GM21423 (cell line): ENCODE data around the gene LRRK1.
A peak's percentile ranks its signal among the peaks of the same experiment; 100 is the strongest.
"Not testable (repeated sequence)": the region's sequence is repeated elsewhere in the genome, so short reads cannot be mapped to it uniquely, and the experiment has no call there.

Source experiments
- ATAC-seq: cut with Tn5 transposase; IDR thresholded peaks from one replicate; pipeline ENCODE4 v1.9.1; 2021; ENCODE audit warnings: mild to moderate bottlenecking, moderate library complexity; ENCODE audit not compliant: unreplicated experiment

Gene LRRK1

GRCh38 chr15:101088788-101089578 is 169.8 kb downstream of the LRRK1 start:
- peak; percentile 76 for ATAC-seq

DNA sequence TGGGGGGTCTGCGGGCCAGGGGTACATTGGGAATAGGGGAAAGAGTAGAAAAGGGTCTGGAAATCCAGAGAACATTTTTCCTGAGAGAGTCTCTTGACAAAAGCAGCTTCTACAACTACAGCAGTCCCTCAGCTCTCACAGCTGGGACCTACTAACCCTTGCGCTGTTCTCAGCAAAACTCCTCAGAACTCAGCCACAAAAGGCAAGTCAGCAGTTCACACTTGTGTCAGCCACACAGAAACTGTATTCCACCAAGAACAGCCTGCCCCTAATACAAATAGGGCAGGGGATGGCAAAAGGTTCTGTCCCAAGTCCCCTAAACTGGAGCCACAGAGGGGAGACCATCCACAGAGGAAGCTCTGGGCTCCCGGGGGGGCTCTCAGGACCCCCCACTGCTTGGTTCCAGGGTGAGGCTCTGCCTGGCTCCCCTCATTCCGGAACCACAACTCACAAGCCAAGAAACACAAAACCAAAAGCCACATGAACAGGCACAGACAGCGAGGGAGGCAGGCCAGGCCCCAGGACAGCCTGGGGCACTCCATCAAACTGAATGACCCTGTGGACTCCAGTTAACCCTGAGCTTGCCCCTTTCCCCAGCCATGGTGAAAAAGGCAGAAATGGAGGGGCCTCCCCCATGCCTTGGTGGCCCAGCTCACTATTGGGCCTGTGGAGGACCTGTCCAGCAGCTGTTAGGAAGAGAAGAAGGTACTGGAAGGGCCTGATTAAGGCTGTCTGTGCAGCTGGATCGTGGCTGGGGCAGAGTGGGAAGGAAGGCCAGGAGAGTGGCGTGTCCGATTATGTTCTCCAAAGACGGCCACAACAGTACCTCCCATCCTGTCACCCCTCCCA is 170.6 kb downstream of the LRRK1 start:
- ATAC-seq: no peak

DNA sequence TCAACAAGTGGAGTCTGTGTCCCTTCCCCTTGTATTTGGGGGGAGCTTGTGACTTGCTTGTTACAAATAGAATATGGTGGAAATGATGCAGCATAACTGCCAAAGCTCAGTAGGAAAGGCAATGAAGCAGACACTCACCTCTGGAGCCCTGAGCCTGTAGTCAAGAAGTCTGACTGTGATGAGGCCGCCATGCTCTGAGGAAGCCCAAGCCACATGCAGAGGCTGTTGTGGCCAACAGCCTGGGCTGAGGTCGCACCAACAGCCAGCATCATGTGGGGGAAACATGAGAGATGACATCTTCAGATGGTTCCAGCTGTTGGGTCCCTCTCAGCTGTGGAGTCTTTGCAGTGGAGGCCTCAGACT is 171.3 kb downstream of the LRRK1 start:
- no peak for ATAC-seq

GRCh38 chr15:101091080-101092017 is 172.2 kb downstream of the LRRK1 start:
- ATAC-seq: no peak

DNA sequence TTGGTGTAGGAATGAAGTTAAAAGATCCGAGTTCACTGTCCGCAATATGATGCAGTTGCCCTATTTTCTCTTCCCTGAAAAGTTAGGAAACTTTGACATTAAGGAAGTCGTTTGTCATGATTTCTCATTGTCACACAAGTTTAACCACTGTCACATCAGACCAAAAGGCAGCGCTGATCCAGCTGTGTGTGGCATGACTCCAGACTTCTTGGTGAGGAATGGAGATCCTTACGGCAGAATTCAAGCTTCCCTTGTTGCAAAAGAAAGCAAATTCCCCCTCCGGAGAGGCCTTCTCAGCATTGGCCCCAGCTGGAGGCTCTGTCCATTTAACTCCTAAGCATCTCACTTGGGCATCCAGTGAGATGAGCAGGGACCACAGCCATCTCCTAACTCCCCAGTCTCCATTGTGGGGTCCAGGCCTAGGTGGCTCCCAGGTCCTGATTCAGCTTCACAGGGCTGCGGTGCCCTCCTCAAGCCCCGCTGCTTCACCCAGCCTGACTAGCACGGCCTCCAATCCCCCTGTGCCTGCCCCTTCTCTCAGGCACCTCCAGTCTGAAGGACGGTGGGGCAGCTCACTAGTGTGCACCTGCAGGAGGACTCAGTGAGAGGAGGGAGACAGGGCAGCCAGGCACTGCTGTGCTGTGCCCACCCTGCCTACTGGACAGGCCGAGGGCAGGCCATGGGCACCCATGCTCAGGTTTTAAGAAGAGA is 173.2 kb downstream of the LRRK1 start:
- no peak for ATAC-seq

- no peak for ATAC-seq
Observed at GRCh38 chr15:101092867-101093202, 173.7 kb downstream of the LRRK1 start.

- no peak for ATAC-seq
Observed at GRCh38 chr15:101093958-101094357, 174.8 kb downstream of the LRRK1 start.

GRCh38 chr15:101095796-101096406 is 176.7 kb downstream of the LRRK1 start:
- ATAC-seq: not testable (repeated sequence)

GRCh38 chr15:101097111-101097510 is 178.0 kb downstream of the LRRK1 start:
- no peak for ATAC-seq

DNA sequence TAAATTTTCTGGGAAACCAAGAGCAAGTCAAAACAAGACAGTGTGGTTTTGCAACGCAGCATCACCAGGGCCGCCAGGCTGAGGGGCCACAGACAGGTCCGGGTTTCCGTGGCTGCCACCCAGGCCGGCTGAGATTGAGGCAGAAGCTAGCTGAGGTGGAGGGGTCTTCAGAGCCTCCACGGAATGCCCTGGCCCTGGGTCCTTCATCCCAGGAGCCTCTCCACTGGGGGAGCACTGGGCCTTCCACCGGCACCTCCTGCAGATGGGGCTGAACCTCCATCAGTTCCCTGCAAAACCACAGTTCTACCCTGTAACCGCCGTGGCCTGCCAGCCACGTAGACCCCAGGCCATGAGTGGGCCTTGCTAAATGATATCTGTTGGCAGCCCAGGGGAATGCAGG is 180.0 kb downstream of the LRRK1 start:
- no peak for ATAC-seq

- ATAC-seq: no peak
Observed at GRCh38 chr15:101100118-101100517, 181.0 kb downstream of the LRRK1 start.

DNA sequence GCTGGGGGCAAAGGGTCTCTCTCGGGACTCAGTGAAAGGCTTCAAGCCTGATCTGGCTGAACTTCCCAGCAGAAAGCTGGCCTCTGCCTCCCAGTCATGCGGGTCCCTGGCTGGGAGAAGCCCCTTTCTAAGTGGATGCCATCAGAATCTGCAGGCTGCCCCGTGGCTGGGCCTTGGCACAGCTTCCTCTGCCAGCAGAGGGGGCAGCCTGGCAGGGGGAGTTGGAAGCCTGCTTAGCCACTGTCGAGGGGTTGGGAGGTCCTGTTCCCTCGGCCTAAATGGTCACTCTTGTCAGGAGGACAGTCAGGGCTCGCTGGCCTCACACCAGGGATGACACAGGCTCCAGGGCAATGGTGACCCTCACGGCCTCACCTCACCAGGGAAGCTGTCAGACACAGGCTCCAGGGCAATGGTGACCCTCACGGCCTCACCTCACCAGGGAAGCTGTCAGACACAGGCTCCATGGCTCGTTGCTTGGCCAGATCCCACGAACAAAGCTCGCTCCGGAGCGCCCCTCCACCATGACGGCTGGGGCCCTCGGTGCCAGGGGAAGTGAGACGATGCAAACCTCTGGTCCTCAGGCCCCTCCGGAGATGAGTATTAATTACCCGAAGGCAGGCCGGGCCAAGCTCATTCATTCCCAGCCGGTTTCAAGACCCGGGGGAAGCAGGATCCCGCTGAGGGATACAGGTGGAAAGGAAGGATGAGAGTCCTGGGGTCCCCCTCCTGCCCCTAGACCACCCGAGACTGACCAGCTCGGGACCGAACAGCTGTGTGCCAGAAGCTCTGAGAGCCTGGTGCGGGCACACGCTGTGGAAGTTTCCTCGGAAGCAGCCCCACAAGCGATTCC is 181.7 kb downstream of the LRRK1 start:
- no peak for ATAC-seq

DNA sequence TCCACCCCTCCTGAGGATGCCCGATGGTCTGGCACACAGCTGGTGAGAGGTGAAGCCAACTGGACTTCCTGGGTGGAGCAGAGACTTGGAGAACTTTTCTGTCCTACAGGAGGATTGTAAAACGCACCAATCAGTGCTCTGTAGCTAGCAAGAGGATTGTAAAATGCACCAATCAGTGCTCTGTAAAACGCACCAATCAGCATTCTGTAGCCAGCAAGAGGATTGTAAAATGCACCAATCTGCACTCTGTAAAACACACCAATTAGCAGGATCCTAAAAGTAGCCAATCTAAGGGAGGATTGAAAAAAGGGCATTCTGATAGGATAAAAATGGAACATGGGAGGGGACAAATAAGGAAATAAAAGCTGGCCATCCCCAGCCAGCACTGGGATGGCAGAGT is 182.5 kb downstream of the LRRK1 start:
- no peak for ATAC-seq

DNA sequence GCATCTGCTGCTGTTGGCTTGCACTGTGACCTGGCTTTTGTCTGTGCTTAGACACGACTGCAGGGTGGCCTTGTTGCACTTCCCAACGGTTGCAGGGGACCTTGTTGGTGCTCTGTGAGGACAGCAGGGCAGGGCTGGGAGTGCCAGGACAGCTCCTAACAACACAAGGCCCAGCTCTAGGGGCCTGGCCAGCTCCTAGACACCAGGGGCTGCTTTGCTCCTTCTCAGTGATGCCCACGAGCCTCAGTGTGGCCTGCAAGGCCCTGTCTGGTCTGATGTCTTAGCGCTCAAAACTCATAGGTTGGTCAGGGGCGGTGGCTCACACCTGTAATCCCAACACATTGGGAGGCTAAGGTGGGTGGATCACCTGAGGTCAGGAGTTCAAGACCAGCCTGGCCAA is 183.6 kb downstream of the LRRK1 start:
- no peak for ATAC-seq

- no peak for ATAC-seq
Observed at GRCh38 chr15:101103598-101103997, 184.4 kb downstream of the LRRK1 start.

DNA sequence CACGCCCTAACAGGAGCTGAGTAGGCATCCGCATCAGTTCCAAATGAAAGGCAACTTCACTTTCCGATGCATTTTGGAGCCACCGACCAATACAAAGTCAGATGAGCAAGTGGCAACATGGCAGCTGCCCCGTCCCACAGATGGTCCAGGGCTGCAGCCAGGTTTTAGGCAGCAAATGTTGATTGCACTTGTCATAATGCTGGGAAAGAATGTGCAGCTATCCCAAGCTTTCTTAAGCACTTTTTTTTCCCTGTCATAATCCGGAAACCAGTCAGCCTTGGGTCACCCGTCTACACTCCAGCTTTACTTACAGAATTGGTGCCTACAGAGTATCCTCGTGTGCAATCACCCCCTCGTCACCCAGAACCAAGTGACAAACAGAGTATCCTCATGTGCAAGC is 185.0 kb downstream of the LRRK1 start:
- ATAC-seq: no peak

- ATAC-seq: no peak
Observed at GRCh38 chr15:101105059-101105891, 186.1 kb downstream of the LRRK1 start.

GRCh38 chr15:101107101-101107500 is 187.9 kb downstream of the LRRK1 start:
- no peak for ATAC-seq
